Loucy (cell line): ENCODE data around the gene FOXK1.

Source experiments
- CTCF ChIP-seq: fragments of 200-600 bp; sonication (generic); conservative IDR thresholded peaks from 2 replicates; pipeline ENCODE4 v1.5.1; 2014; ENCODE audit warnings: mild to moderate bottlenecking, antibody characterized with exemption, low read length
- EZH2phosphoT487 ChIP-seq: fragments of 200-600 bp; IDR thresholded peaks from 2 replicates; pipeline ENCODE4 v1.6.1; 2018; ENCODE audit warnings: antibody characterized with exemption, mild to moderate bottlenecking, moderate library complexity, borderline replicate concordance

- TF ChIP-seq CTCF (no peak), EZH2phosphoT487 (no peak)
Observed at GRCh38 chr7:4758111-4758510, 76.0 kb downstream of the FOXK1 start.
